GM12873 (cell line): Measurements from ENCODE around the gene AKAP7.

Experiments used
- CTCF ChIP-seq: IDR thresholded peaks from 2 replicates; pipeline ENCODE4 v1.5.1; 2012; ENCODE audit warnings: low read depth, mild to moderate bottlenecking, moderate library complexity, low read length, control low read depth; ENCODE audit not compliant: insufficient read depth; ENCODE audit errors: missing control alignments

AKAP7 gene

GRCh38 chr6:131322125-131322524 is 186.9 kb downstream of the AKAP7 start:
- TF ChIP-seq CTCF = no peak

GRCh38 chr6:131331151-131331550 is 195.9 kb downstream of the AKAP7 start:
- no peak for TF ChIP-seq CTCF

- TF ChIP-seq CTCF = no peak
These were observed 196.9 kb downstream of the AKAP7 start for GRCh38 chr6:131331873-131332781.
